HG03064 (cell line): Measurements from ENCODE around the gene TREX2.

Source experiments
- ATAC-seq: cut with Tn5 transposase; IDR thresholded peaks from one replicate; pipeline ENCODE4 v1.9.1; 2021; ENCODE audit warnings: low read depth; ENCODE audit not compliant: unreplicated experiment

TREX2 gene

GRCh38 chrX:153476666-153477363 lies 31.0 kb upstream of the TREX2 start:
- no peak for ATAC-seq

- ATAC-seq, result no peak
Observed at GRCh38 chrX:153475751-153476281, 30.0 kb upstream of the TREX2 start.

- no peak for ATAC-seq
Observed at GRCh38 chrX:153475271-153475670, 29.4 kb upstream of the TREX2 start.

- no peak for ATAC-seq
Observed at GRCh38 chrX:153474718-153475117, 28.9 kb upstream of the TREX2 start.

- ATAC-seq, result no peak
Observed at GRCh38 chrX:153474266-153474665, 28.4 kb upstream of the TREX2 start.

GRCh38 chrX:153473126-153473525 lies 27.3 kb upstream of the TREX2 start:
- ATAC-seq, result no peak

- no peak for ATAC-seq
Observed at GRCh38 chrX:153471663-153472280, 25.9 kb upstream of the TREX2 start.

GRCh38 chrX:153470411-153471363 lies 24.8 kb upstream of the TREX2 start, which contains the start of gene HAUS7:
Gene HAUS7, minus strand, starts transcription at chrX:153470576. Its CDS starts 19 bp downstream, at chrX:153470557.
- ATAC-seq, result peak; percentile 78

- ATAC-seq, result peak; percentile 39
Observed at GRCh38 chrX:153469811-153470410, 24.1 kb upstream of the TREX2 start.

- no peak for ATAC-seq
Observed at GRCh38 chrX:153468008-153468580, 22.2 kb upstream of the TREX2 start.

- ATAC-seq, result no peak
Observed at GRCh38 chrX:153465691-153466380, 20.0 kb upstream of the TREX2 start.

GRCh38 chrX:153464116-153464515 lies 18.3 kb upstream of the TREX2 start:
- ATAC-seq, result no peak

GRCh38 chrX:153463556-153463955 lies 17.7 kb upstream of the TREX2 start:
- ATAC-seq, result no peak

- no peak for ATAC-seq
Observed at GRCh38 chrX:153463031-153463430, 17.2 kb upstream of the TREX2 start.

GRCh38 chrX:153462291-153462690 lies 16.4 kb upstream of the TREX2 start:
- no peak for ATAC-seq

GRCh38 chrX:153460826-153461225 lies 15.0 kb upstream of the TREX2 start:
- ATAC-seq, result no peak

- ATAC-seq, result no peak
Observed at GRCh38 chrX:153459986-153460385, 14.1 kb upstream of the TREX2 start.

- no peak for ATAC-seq
Observed at GRCh38 chrX:153458476-153458875, 12.6 kb upstream of the TREX2 start.

- ATAC-seq, result no peak
Observed at GRCh38 chrX:153457827-153458466, 12.1 kb upstream of the TREX2 start.
